Stimulated activated CD4-positive, alpha-beta T cell treated with anti-CD3 and anti-CD28 coated beads, Interleukin-1b, Interleukin-23, amount 100 ng/mL, for 4 hours (primary cell): ENCODE results near the gene SLC25A22.

Source experiments
- DNase-seq, 2 donors: peaks; one replicate each; pipeline ENCODE4 v3.0.0-alpha.2; 2020; ENCODE audit warnings: low read depth in 2 of 2

Gene SLC25A22

DNA sequence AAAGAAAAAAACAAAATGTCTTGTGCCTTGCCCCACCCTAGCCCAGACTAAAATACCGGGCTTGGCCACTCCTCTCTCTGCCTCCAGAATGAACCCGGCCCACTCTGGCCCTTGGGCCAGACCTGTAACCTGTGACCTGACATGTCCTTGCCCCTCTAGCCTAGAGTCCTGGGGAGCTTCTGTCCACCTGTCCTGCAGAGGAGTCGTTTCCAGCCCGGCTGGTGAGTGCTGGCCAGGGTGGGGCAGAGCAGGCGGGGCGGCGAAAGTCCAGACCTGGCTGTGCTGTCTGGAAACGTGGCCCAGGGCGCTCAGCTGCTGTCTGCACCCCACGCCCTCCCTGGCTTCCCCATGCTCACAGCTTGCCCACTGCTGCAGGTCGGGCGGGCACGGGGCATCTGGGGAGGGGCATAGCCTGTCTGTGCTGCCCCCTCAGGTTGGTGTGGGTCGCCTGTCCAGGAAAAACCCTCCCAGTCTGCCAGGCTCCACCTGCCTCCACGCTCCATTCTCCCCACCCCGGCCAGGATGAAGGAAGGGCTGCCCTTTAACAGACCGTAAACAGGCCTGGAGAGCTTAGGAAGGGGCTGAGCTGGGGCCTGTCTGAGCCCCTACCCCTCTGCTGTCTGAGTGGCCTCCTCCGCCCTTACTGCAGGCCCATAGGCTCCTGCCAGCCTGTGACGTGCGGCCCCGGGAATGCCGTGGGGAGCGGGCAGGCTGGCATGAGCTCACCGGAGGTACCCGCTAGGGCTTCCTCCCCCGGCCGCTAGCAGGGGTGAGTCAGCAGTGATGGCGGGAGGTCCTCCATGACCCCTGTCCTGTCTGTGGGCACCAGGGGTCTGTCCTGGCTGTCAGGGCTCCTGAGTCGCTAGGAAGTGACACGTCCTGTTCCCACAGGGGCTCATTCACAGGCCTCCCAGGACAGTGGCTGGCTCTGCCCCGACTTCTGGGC, 36.6 kb upstream of the SLC25A22 start:
- DNase-seq: no peak

DNA sequence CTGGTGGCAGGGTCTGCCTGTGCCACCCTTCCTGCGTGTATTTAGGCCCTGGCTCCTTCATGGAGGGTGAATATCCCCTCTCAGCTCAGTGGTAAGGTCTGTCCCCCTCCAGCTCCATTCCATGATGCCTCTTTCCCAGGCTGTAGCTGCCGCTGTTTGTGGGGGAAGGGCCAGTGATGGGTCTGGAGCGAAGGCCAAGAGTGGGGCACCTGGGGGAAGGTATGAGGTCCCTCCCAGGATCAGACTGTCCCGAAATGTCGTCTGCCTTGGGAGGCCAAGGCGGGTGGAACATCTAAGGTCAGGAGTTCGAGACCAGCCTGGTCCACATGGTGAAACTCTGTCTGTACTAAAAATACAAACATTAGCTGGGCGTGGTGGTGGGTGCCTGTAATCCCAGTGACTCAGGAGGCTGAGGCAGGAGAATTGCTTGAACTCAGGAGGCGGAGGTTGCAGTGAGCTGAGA, 35.8 kb upstream of the SLC25A22 start:
- DNase-seq: no peak

DNA sequence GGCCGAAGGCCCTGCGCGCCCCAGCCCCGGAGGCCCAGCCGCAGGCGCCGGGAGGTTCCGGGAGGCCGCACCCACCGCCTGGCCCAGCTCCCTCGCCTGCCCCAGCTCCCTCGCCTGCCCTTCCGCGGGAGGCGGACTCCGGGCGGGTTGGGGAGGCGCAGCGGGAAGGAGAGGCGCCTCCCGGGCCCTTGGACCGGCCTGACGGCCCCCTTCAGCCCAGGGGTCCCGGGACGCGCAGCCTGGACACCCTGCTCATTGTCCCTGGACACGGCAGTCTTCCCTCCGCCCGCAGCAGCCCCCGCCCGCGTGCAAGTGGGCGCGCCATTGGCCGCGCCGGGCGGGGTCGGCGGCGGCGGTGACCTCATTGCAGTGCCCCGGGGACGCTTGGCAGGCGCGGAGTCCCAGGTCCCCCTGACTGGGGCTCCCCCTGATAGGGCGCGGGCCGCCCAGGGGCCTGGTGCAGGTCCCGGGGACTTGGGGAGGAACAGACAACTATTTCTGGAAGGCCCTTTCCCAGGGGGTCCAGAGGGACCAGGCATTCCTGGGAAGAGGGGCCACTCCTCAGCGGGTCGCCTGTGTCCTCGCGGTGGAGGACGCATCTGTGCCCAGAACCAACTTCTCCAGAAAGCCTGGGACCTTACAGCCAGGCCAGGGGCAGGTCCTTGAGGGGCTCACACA, 35.2 kb upstream of the SLC25A22 start:
- no peak for DNase-seq

DNA sequence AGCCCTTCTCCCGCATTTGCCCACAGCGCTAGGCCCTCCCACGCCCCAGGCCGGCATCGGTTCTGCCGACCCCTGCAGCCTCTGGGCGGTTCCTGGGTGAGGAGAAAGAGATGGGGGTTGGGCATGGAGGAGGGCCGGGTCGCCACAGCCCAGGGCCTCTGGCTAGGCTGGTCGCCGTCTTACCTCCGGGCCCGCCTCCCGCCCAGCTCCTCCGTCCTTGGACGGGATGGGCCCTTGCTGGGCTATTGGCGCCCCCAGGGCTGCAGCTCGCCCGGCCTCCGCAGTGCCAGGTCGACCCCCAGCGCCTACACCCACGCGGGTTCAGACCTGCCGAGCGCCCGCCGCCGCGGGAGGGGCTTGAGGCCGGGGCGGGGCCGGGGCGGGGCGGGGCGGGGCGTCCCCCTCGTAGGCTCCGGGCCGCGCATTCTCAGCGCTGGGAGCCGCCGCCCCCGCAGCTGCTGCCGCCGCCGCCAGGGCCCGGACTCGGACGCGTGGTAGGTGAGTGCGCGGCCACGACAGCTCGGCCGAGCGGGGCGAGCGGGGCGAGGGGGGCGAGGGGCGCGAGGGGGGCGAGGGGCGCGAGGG, 34.5 kb upstream of the SLC25A22 start, which contains the start of gene CD151:
Gene CD151 (plus strand): TSS at position 424 of the 585 bp plus-strand sequence. CDS start 3,118 bp downstream, outside the sequence.
- DNase-seq: peak in 1 of 2 donors; percentile 52

DNA sequence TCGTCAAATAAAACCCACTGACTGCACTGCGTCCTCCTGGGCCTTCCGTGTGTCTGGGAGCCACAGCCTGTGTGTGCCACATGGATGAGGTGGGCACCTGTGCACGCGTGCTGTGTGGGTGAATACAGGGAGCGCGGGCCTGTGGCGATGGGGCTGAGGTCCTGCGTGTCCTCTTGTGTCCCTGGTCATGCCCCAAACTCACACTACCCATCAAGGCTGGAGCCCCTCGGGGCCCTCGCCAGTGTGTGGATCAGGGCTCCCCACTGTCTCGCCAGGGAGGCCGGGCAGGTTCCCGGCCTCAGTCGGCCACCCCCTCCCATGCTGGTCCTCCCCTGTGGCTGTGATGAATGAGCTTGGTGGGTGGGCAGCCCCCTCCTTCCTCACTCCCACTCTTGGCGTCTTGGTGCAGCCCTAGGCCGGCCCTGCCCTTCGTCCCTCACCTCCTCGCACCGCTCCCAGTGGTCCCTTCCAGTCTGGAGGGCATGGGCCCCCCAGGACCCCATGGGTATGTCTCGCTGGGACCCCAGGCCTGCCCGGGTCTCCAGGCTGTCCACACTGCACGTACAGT, 34.0 kb upstream of the SLC25A22 start:
- no peak for DNase-seq

DNA sequence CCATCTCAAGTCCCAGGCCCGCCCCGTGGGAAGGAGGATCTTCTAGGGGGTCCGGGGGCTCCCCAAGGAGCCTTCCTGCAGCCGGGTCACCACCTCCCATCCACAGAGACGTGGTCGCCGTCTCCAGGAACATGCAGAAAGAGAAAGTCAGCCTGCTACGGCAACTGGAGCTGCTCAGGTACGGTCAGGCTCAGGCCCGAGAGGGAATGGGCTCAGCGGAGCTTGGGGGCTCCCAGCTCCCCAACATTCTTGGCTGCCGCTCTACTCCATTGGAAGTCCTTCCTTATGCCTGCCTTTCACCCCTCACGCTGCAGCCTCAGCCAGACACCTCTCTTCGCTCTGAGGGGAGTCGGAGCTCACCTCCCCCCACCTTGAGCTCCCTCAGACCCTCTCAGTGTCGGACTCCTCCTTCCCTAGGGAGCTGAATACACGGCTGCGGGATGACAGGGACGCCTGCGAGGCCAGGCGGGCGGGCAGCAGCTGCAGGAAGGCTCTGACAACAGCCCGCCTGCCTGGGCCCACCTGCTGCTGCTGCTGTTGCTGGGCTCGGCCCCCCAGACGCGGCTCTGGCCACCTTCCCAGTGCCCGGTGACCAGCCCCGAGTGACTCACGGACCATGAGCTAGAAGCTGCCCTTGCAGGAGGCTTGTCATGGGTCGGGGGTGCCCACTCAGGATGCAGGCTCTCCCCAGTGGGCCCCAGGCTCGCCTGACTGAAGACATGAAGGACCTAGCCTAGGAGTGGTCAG, 33.2 kb upstream of the SLC25A22 start:
- DNase-seq: no peak

- DNase-seq: peak in 1 of 2 donors; percentile 53
These were observed 32.4 kb upstream of the SLC25A22 start for GRCh38 chr11:830295-831117.

GRCh38 chr11:829847-830294, 31.8 kb upstream of the SLC25A22 start:
- no peak for DNase-seq

GRCh38 chr11:829176-829846, 31.2 kb upstream of the SLC25A22 start:
- no peak for DNase-seq

GRCh38 chr11:828506-829175, 30.6 kb upstream of the SLC25A22 start:
- DNase-seq: no peak

DNA sequence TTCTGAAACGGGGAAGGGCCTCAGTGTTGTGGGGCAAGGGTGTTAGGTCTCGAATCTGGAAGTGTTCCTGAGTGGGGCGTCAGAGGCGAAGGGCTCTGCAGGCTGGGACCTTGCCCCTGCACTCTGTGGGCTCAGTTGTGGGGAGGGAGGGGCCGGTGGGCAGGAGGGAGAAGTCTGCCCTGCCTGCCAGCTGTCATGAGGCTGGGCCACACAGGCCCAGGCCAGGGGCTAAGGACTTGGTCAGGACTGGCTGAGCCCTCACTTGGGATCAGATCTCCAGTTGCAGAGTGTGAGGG, 29.8 kb upstream of the SLC25A22 start, which contains the start of gene CRACR2B:
Gene CRACR2B (plus strand): TSS at position 23 of the 296 bp plus-strand sequence. CDS start 689 bp downstream, outside the sequence.
- DNase-seq: no peak

- no peak for DNase-seq
These were observed 29.2 kb upstream of the SLC25A22 start for GRCh38 chr11:827146-827896.

GRCh38 chr11:826836-827145, 28.7 kb upstream of the SLC25A22 start:
- no peak for DNase-seq

- DNase-seq: no peak
These were observed 28.1 kb upstream of the SLC25A22 start for GRCh38 chr11:826227-826621.

DNA sequence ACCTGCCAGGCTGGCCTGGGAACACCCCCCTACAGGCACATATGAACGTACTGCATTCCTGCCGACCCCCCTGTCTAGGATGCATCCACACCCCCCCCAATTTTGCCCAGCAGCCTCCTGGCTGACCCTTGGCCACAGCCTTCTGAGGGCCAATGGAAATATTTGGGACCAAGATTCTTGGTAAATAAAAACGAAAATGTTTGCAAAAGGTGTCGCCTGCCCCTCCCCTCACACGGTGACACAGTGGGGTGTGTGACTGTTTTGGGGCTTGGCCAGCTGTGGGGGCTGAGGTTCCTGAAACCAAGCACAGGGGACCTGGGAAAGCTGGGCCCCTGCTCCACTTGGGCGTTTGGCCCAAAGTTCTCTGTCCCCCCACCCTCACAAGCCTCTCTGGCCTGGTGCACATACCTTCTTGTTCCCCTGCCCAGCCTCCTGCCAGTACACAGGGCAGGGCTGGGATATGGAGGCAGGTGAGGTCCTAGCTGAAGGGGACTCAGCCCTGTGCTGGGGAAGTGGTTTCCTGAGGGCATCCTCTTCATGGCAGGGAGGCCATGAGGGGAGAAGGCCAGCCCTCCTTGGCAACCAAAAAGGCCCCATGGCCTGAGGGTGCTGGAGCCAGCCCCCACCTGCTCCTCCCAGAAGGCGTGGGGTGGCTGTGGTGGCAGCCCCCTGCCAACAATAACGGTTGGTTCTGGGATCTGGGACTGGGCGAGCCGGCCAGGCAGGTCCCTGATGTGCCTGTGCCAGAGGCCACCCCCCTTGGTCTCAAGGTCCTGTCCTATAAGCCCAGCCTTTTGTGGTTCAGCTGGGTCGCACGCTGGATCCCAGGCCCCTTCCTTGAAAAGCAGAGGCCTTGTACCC, 27.5 kb upstream of the SLC25A22 start:
- no peak for DNase-seq

GRCh38 chr11:824942-825341, 26.9 kb upstream of the SLC25A22 start:
- DNase-seq: no peak

DNA sequence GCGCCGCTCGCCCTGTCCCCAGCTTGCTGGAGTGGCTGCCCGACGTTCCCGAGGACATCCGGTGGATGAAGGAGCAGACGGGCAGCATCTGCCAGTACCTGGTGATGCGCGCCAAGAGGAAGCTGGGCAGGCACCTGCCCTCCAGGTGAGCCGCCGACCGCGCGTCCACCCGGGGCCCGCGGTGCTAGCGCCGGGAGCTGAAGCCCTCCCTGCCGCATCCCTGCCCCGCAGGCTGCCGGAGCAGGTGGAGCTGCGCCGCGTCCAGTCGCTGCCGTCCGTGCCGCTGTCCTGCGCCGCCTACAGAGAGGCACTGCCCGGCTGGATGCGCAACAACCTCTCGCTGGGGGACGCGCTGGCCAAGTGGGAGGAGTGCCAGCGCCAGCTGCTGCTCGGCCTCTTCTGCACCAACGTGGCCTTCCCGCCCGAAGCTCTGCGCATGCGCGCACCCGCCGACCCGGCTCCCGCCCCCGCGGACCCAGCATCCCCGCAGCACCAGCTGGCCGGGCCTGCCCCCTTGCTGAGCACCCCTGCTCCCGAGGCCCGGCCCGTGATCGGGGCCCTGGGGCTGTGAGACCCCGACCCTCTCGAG, 26.3 kb upstream of the SLC25A22 start:
- no peak for DNase-seq
